Measurements from ENCODE around the gene MPO.

Gene MPO

DNA sequence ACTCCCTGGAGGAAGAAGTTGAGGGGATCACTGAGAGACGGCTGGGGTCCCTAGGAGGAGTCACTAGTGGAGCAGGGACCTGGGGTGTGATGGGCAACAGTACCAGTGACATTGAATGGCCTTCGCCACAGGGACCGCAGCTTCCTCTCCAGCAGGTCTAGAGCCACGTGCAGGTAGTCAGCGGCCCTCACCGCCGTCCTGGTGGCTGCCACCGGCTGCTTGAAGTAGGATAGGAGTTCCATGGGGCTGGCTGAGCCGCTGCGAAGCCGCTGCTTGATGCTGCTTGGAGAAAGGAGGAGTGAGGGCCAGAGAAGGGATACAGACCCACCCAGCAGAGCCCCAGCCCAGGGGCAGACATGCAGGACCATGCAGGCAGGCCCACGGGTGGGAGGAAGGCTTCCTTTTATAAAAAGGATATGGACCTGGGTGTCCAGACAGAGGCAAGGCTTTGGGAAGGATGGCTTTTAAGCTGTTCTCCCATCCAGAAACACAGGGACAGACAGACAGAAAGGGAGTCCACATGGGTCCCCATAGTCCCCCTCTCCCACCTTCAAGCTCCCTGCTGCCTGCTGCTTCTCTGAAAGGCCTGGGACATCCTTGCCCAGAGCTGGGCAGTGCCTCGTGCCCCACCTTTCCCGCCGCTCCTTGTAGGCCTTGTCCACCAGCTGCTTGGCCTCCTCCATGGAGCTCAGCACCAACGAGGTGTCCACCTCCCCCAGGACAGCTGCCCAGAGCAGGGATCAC, 827 bp downstream of the MPO start:
- no peak for ATAC-seq
- TF ChIP-seq OSR1 (CRISPR knock-in tag; IDR thresholded peaks at IDR 0.05), result no peak
- TF ChIP-seq ESRRG (CRISPR knock-in tag; IDR thresholded peaks at IDR 0.05), result no peak
- TF ChIP-seq ZC3H10 (CRISPR knock-in tag; IDR thresholded peaks at IDR 0.05), result no peak
- TF ChIP-seq GLIS3 (CRISPR knock-in tag; IDR thresholded peaks at IDR 0.05), result no peak
- TF ChIP-seq, protein P1, sequence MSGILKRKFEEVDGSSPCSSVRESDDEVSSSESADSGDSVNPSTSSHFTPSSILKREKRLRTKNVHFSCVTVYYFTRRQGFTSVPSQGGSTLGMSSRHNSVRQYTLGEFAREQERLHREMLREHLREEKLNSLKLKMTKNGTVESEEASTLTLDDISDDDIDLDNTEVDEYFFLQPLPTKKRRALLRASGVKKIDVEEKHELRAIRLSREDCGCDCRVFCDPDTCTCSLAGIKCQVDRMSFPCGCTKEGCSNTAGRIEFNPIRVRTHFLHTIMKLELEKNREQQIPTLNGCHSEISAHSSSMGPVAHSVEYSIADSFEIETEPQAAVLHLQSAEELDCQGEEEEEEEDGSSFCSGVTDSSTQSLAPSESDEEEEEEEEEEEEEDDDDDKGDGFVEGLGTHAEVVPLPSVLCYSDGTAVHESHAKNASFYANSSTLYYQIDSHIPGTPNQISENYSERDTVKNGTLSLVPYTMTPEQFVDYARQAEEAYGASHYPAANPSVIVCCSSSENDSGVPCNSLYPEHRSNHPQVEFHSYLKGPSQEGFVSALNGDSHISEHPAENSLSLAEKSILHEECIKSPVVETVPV (CRISPR knock-in tag; IDR thresholded peaks at IDR 0.05), result no peak
- TF ChIP-seq, protein P2, sequence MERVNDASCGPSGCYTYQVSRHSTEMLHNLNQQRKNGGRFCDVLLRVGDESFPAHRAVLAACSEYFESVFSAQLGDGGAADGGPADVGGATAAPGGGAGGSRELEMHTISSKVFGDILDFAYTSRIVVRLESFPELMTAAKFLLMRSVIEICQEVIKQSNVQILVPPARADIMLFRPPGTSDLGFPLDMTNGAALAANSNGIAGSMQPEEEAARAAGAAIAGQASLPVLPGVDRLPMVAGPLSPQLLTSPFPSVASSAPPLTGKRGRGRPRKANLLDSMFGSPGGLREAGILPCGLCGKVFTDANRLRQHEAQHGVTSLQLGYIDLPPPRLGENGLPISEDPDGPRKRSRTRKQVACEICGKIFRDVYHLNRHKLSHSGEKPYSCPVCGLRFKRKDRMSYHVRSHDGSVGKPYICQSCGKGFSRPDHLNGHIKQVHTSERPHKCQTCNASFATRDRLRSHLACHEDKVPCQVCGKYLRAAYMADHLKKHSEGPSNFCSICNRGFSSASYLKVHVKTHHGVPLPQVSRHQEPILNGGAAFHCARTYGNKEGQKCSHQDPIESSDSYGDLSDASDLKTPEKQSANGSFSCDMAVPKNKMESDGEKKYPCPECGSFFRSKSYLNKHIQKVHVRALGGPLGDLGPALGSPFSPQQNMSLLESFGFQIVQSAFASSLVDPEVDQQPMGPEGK (CRISPR knock-in tag; IDR thresholded peaks at IDR 0.05; ENCODE audit: borderline replicate concordance), result no peak
- TF ChIP-seq ISL1 (CRISPR knock-in tag; IDR thresholded peaks at IDR 0.05), result no peak
- no peak for TF ChIP-seq ARNTL (CRISPR knock-in tag; IDR thresholded peaks at IDR 0.05; ENCODE audit: borderline replicate concordance, low read depth)
- no peak for TF ChIP-seq BACH2 (CRISPR knock-in tag; IDR thresholded peaks at IDR 0.05; ENCODE audit: borderline replicate concordance)
- TF ChIP-seq, protein P3, sequence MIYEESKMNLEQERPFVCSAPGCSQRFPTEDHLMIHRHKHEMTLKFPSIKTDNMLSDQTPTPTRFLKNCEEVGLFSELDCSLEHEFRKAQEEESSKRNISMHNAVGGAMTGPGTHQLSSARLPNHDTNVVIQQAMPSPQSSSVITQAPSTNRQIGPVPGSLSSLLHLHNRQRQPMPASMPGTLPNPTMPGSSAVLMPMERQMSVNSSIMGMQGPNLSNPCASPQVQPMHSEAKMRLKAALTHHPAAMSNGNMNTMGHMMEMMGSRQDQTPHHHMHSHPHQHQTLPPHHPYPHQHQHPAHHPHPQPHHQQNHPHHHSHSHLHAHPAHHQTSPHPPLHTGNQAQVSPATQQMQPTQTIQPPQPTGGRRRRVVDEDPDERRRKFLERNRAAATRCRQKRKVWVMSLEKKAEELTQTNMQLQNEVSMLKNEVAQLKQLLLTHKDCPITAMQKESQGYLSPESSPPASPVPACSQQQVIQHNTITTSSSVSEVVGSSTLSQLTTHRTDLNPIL (CRISPR knock-in tag; IDR thresholded peaks at IDR 0.05; ENCODE audit: low read depth), result no peak
- no peak for TF ChIP-seq ZNF70 (CRISPR knock-in tag; IDR thresholded peaks at IDR 0.05)
- TF ChIP-seq PPARA (CRISPR knock-in tag; IDR thresholded peaks at IDR 0.05; ENCODE audit: borderline replicate concordance), result no peak
- no peak for TF ChIP-seq CSDC2 (CRISPR knock-in tag; IDR thresholded peaks at IDR 0.05)
- no peak for TF ChIP-seq ZNF565 (CRISPR knock-in tag; conservative IDR thresholded peaks at IDR 0.05; ENCODE audit: low read depth)
- TF ChIP-seq, protein P4, sequence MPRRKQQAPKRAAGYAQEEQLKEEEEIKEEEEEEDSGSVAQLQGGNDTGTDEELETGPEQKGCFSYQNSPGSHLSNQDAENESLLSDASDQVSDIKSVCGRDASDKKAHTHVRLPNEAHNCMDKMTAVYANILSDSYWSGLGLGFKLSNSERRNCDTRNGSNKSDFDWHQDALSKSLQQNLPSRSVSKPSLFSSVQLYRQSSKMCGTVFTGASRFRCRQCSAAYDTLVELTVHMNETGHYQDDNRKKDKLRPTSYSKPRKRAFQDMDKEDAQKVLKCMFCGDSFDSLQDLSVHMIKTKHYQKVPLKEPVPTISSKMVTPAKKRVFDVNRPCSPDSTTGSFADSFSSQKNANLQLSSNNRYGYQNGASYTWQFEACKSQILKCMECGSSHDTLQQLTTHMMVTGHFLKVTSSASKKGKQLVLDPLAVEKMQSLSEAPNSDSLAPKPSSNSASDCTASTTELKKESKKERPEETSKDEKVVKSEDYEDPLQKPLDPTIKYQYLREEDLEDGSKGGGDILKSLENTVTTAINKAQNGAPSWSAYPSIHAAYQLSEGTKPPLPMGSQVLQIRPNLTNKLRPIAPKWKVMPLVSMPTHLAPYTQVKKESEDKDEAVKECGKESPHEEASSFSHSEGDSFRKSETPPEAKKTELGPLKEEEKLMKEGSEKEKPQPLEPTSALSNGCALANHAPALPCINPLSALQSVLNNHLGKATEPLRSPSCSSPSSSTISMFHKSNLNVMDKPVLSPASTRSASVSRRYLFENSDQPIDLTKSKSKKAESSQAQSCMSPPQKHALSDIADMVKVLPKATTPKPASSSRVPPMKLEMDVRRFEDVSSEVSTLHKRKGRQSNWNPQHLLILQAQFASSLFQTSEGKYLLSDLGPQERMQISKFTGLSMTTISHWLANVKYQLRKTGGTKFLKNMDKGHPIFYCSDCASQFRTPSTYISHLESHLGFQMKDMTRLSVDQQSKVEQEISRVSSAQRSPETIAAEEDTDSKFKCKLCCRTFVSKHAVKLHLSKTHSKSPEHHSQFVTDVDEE (CRISPR knock-in tag; IDR thresholded peaks at IDR 0.05), result no peak
- TF ChIP-seq SNAI2 (CRISPR knock-in tag; IDR thresholded peaks at IDR 0.05), result no peak
- TF ChIP-seq, protein P5, sequence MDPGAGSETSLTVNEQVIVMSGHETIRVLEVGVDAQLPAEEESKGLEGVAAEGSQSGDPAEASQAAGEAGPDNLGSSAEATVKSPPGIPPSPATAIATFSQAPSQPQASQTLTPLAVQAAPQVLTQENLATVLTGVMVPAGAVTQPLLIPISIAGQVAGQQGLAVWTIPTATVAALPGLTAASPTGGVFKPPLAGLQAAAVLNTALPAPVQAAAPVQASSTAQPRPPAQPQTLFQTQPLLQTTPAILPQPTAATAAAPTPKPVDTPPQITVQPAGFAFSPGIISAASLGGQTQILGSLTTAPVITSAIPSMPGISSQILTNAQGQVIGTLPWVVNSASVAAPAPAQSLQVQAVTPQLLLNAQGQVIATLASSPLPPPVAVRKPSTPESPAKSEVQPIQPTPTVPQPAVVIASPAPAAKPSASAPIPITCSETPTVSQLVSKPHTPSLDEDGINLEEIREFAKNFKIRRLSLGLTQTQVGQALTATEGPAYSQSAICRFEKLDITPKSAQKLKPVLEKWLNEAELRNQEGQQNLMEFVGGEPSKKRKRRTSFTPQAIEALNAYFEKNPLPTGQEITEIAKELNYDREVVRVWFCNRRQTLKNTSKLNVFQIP (CRISPR knock-in tag; IDR thresholded peaks at IDR 0.05; ENCODE audit: borderline replicate concordance, low read depth), result no peak
- no peak for TF ChIP-seq ZNF8 (CRISPR knock-in tag; IDR thresholded peaks at IDR 0.05)
- TF ChIP-seq ZFP30 (CRISPR knock-in tag; IDR thresholded peaks at IDR 0.05), result no peak

DNA sequence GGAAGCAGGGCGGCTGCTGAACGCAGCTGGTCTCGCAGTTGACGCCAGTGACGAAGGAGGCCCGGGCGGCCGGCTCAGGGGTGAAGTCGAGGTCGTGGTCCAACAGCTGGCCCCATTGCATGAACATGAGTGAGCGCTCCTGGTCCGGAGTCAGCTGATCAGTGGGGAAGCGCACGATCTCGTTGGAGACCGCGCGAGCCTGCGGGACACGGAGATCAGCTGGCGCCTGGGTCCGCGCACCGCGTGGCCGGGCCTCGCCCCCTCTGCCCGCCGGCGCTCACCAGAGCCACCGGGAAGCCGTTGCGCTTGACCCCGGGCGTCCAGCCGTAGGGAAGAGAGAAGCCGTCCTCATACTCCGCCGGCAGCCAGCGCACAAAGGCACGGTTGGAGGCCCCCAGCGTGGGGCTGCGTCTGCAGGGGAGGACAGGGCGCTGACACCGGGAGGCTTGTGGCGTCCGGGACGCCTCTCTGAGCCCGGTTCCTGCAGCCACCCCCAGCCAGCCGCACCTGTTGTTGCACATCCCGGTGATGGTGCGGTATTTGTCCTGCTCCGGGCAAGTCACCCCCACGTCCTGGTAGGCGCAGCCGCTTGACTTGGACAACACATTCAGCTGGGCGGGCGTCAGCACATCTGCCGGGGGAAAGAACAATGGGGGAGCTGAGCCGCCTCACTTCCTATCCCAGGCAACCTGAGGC, 1.6 kb downstream of the MPO start:
- ATAC-seq, result no peak
- no peak for TF ChIP-seq ZNF70 (CRISPR knock-in tag; IDR thresholded peaks at IDR 0.05)
- no peak for TF ChIP-seq ISL1 (CRISPR knock-in tag; IDR thresholded peaks at IDR 0.05)
- no peak for TF ChIP-seq TOX (CRISPR knock-in tag; IDR thresholded peaks at IDR 0.05; ENCODE audit: borderline replicate concordance)
- TF ChIP-seq, protein P5 (CRISPR knock-in tag; IDR thresholded peaks at IDR 0.05; ENCODE audit: borderline replicate concordance, low read depth), result no peak
- TF ChIP-seq, protein P4 (CRISPR knock-in tag; IDR thresholded peaks at IDR 0.05), result no peak
- TF ChIP-seq PPARA (CRISPR knock-in tag; IDR thresholded peaks at IDR 0.05; ENCODE audit: borderline replicate concordance), result no peak
- TF ChIP-seq ZC3H10 (CRISPR knock-in tag; IDR thresholded peaks at IDR 0.05), result no peak
- no peak for TF ChIP-seq SNAI2 (CRISPR knock-in tag; IDR thresholded peaks at IDR 0.05)
- no peak for TF ChIP-seq OSR1 (CRISPR knock-in tag; IDR thresholded peaks at IDR 0.05)
- no peak for TF ChIP-seq BACH2 (CRISPR knock-in tag; IDR thresholded peaks at IDR 0.05; ENCODE audit: borderline replicate concordance)
- TF ChIP-seq, protein P2 (CRISPR knock-in tag; IDR thresholded peaks at IDR 0.05; ENCODE audit: borderline replicate concordance), result no peak
- no peak for TF ChIP-seq ARNTL (CRISPR knock-in tag; IDR thresholded peaks at IDR 0.05; ENCODE audit: borderline replicate concordance, low read depth)
- TF ChIP-seq ZNF565 (CRISPR knock-in tag; conservative IDR thresholded peaks at IDR 0.05; ENCODE audit: low read depth), result no peak
- no peak for TF ChIP-seq GLIS3 (CRISPR knock-in tag; IDR thresholded peaks at IDR 0.05)

Measured in SK-N-SH treated with all-trans-retinoic acid at 6 μM for 48 hours (cell line).